T47D (cell line): ENCODE measurements around the gene BMAL2.

Experiments
- DNase-seq, 2 experiments: peaks; one replicate each; pipeline versions ENCODE4 v3.0.0 to v3.0.0-alpha.2; 2011 to 2012; ENCODE audit warnings: low read depth in 1 of 2, low spot score in 1 of 2
- JUND ChIP-seq: IDR thresholded peaks from 2 replicates; pipeline ENCODE4 v1.6.1; 2012; ENCODE audit warnings: low read depth
- in situ Hi-C: cut with HindIII; loops from 2 replicates; pipeline ENCODE4 v1.10.0; 2016; ENCODE audit warnings: low sequenced_read_pairs, low pct_unique_long_range_greater_than_20kb

Gene BMAL2

GRCh38 chr12:27344760-27345159 lies 12.1 kb downstream of the BMAL2 start:
- TF ChIP-seq JUND, result no peak
- no peak for DNase-seq
- in situ Hi-C loops, result no loop called here

- no peak for TF ChIP-seq JUND
- DNase-seq, result no peak
- in situ Hi-C loops, result no loop called here
Observed at GRCh38 chr12:27345376-27345775, 12.7 kb downstream of the BMAL2 start.

DNA sequence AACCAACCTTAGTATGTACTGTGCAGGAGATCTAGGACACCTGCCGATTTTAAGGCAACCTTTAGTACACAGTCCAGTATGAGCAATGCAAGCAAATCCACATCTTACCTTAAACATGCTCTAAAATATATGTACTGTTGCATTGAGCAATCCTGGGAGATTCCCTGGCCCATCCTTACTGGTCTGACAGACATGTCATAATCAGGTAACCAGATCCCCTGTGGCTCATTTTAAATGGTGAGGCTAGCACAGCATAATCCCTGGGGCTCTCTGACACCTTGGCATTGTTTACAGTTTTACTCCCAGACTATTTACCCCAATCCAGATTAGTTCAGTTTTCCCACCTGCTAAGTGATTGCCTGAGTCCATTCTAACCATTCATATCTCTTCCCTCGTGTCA lies 15.1 kb downstream of the BMAL2 start:
- in situ Hi-C loops, result no loop called here
- no peak for TF ChIP-seq JUND
- no peak for DNase-seq

DNA sequence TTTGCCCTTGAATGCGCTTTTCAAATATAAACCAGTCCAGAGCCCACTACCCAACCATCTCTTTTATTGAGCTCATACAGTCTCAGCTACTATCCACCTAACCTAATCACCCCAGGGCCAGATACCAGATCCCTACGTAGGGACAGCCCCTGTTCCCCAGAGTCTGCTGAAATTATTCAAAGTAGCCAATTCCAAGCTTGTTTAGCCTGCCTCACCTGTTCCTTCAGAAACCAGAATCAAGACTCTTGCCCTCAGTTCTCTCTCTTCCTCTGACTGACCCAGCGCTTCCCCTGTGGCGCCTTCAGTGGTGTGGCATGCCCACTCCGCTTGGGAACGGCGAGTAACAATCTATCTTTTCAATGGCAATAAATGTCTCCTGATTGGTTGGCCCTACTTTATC lies 18.8 kb downstream of the BMAL2 start:
- no peak for TF ChIP-seq JUND
- in situ Hi-C loops, result no loop called here

DNA sequence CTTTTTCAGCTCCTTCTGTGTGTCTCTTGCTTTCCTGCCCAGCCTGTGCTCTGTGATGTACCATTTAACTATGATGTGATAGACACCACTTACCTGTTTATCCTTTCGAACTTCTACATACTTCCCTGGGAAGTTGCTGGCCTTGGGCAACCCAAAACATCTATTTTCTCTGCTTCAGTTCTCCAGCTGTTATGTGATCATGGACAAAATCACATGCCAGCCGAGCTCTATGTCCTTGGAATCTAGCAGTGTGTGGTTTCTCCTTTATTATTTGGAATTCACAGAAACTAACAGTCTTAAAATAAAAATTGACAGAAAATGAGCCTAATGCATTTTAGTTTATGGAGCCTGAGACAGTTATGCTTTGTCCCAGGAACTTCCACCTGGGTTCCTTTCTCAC lies 22.9 kb downstream of the BMAL2 start:
- no peak for DNase-seq
- in situ Hi-C loops, result no loop called here
- TF ChIP-seq JUND, result no peak

More for the DNA sequence above, 18.8 kb downstream of the BMAL2 start:
- DNase-seq, result no peak

DNA sequence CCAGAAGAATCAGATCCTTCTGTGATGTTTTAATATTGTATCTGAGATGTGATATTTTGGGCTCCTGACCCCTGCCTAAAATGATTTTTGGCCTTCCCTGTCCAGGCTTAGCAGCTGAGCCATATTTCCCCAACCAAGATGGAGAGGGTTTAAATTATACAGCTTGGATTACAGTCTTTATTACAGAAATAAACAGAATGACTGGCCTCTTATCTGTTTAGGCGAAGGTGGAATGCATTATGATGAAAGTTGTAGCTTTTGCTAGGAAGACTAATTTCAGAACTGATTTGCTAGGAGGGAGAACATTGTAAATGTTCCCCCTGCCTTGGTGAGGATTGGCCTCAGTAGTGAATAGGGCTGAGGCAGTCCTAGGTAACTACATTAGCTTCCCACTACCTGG lies 23.3 kb downstream of the BMAL2 start:
- in situ Hi-C loops, result no loop called here
- TF ChIP-seq JUND, result no peak
- no peak for DNase-seq

DNA sequence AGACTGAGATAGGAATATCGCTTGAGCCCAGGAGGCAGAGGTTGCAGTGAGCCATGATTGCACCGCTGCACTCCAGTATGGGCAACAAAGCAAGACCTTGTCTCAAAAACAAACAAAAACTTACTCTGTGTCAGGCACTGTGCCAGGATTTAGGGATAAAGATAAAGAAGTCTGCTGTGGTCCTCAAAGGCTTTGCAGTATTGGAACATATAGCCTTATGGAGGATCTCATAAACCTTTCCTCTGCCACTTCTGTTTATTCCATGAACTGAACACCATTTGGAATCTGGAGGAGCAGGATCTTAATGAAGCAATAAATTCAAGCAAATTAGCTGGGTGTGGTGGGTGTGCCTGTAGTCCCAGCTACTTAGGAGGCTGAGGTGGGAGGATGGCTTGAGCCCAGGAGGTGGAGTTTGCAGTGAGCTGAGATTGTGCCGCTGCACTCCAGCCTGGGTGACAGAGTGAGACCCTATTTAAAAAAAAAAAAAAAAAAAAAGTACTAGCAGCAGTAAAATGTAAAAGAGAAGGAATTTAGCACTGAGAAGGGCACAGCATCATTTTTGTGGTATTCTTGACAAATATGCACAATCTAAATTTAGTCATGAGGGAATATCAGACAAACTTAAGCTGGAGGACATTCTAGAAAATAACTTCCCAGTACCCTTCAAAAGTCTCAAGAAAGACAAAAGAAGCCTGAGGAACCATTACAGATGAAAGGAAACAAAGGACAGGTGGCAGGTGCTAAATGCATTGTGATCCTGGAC lies 27.1 kb downstream of the BMAL2 start:
- TF ChIP-seq JUND, result no peak
- DNase-seq, result no peak
- in situ Hi-C loops, result no loop called here

GRCh38 chr12:27361372-27361771 lies 28.7 kb downstream of the BMAL2 start:
- no peak for TF ChIP-seq JUND
- in situ Hi-C loops, result no loop called here
- no peak for DNase-seq

DNA sequence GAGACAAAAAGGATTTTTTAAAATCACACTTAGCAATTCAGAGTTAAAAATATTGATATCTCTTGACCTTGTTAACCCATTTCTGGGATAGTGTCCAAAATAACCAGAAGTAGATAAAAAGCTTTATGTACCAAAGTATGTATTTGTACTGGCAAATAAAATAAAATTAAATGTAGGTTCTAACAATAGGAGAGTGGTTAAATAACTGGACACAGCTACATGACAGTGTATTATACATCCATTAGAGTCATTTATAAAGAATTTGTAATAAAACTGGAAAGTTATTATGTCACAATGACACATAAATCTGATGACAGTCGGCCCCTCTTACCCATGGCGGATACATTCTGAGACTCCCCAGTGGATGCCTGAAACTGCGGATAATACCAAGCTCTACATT lies 34.0 kb downstream of the BMAL2 start:
- no peak for TF ChIP-seq JUND
- in situ Hi-C loops, result no loop called here
- DNase-seq, result no peak

- in situ Hi-C loops, result no loop called here
- no peak for TF ChIP-seq JUND
- no peak for DNase-seq
Observed at GRCh38 chr12:27367078-27367477, 34.4 kb downstream of the BMAL2 start.

GRCh38 chr12:27382171-27382795 lies 49.6 kb downstream of the BMAL2 start:
- DNase-seq, result no peak
- in situ Hi-C loops, result no loop called here
- TF ChIP-seq JUND, result no peak
